Psoas muscle (tissue), 8 donors: ENCODE results near the gene SGPP1. TPM values are rescaled to one million over a fixed set of nuclear protein-coding genes. Genes with fewer than 3 reads are reported as not detected.

Experiments used
- ATAC-seq, 4 donors: fragments of 200-7000 bp; cut with Tn5 transposase; one replicate each; pipeline ENCODE4 v1.9.1; 2020; ENCODE audit warnings: moderate library complexity in 3 of 4, mild to moderate bottlenecking in 2 of 4
- DNase-seq, 2 donors: peaks; one replicate each; pipeline ENCODE4 v3.0.0-alpha.2; 2020
- H3K27ac ChIP-seq: fragments of 200-600 bp; one replicate; pipeline ENCODE4 v1.8.0; 2022
- H3K27me3 ChIP-seq, 3 donors: fragments of 200-600 bp in 1 of 3; one replicate each; pipeline versions ENCODE4 v1.6.1 to v1.8.0; 2013 to 2022; ENCODE audit warnings: low read length in 2 of 3, mild to moderate bottlenecking in 2 of 3, moderate library complexity in 1 of 3; ENCODE audit not compliant: insufficient read depth in 3 of 3
- H3K36me3 ChIP-seq, 2 donors: fragments of 200-600 bp in 1 of 2; one replicate each; pipeline versions ENCODE4 v1.6.1 to v1.8.0; 2013 to 2022; ENCODE audit warnings: low read depth in 1 of 2, mild to moderate bottlenecking in 1 of 2, moderate library complexity in 1 of 2; ENCODE audit not compliant: insufficient read depth in 1 of 2
- H3K4me1 ChIP-seq: fragments of 200-600 bp; one replicate; pipeline ENCODE4 v1.8.0; 2022
- H3K4me3 ChIP-seq: fragments of 200-600 bp; one replicate; pipeline ENCODE4 v1.8.0; 2022; ENCODE audit warnings: mild to moderate bottlenecking
- H3K9me3 ChIP-seq: fragments of 200-600 bp; one replicate; pipeline ENCODE4 v1.8.0; 2022
- CTCF ChIP-seq: fragments of 200-600 bp; IDR thresholded peaks from one replicate; pipeline ENCODE4 v1.8.0; 2022; ENCODE audit warnings: antibody characterized with exemption
- WGBS, 3 donors: extraction: QIAGEN DNeasy Blood & Tissue Kit; methylation state at CpG; one replicate each; pipeline versions ENCODE4 v1.1.6 to v1.1.7; 2013; 5-methylcytosine and 5-hydroxymethylcytosine counted together
- intact Hi-C, 2 donors: fragments of 100-400 bp; cut with DNase I; formaldehyde crosslinking; loops; one replicate each; pipeline versions ENCODE4 v1.11.0 to v1.14.2; 2022
- long read RNA-seq, 2 donors: library from polyadenylated mRNA; unstranded; transcript quantifications; one replicate each; pipeline ENCODE4 v2.0.0, GENCODE V29; 2021
- polyA plus RNA-seq, 3 donors: library from polyadenylated mRNA; stranded (reverse); fragments of 200-250 nt; gene quantifications; one replicate each; pipeline ENCODE4 v1.2.3, GENCODE V29; 2013
- total RNA-seq, 4 donors: library from RNA; stranded (reverse); fragmentation: NEBNext Ultra II Directional in 2 of 4; extraction: Animal tissue kit (Norgen Biotek cat#: 25700) in 2 of 4; gene quantifications; one replicate each; pipeline versions ENCODE4 v1.2.1 to v1.2.4, GENCODE V29; 2021 to 2023
- donor health status: healthy with polysubstance abuse.
- donor health status: DM: no; HTN: no; CAD: no; lungs with moderate emphysema.
- donor health status: Bipolar disorder and iron deficiency.
- donor health status: healthy.
- donor health status: DM: yes; HTN: yes; CAD: no.
- donor health status: DM: no; HTN: no; CAD: no.
- donor health status: DM: no; HTN: no; CAD: no.
- donor health status: DM: yes; HTN: yes; CAD: no.

Gene SGPP1
- 1 to 10 TPM; 4.7 to 7.6 (median 4.9) TPM for total RNA-seq
- 1 to 10 TPM; 3.1 to 3.7 (median 3.3) TPM for polyA plus RNA-seq
- long read RNA-seq, donor 1, transcript SGPP1-201 (3 exons, 3,312 nt), result major isoform, 6 of 7 reads
- long read RNA-seq, donor 1, partial matches to known transcripts, result 0 of 7 reads
- long read RNA-seq, donor 1, other reads (novel, unspliced or antisense), result 1 of 7 reads
- long read RNA-seq, donor 2, transcript SGPP1-201 (3 exons, 3,312 nt), result major isoform, 19 of 23 reads
- long read RNA-seq, donor 2, partial matches to known transcripts, result 0 of 23 reads
- long read RNA-seq, donor 2, other reads (novel, unspliced or antisense), result 4 of 23 reads

- H3K36me3 ChIP-seq, result no peaks in the 10 kb centered on the region
- peak; percentile 40 for TF ChIP-seq CTCF
- intact Hi-C loops, result loop anchor here in 1 of 2 donors (5.0 kb wide), 1 partner anchor 86 kb away; the partner anchor contains the start of gene WDR89
- DNase-seq (peak; percentile 84 to 89), ATAC-seq (peak; percentile 92 to 94 (median 92))
- H3K27me3 ChIP-seq, result no peaks in the 10 kb centered on the region
- H3K9me3 ChIP-seq, result no peaks in the 10 kb centered on the region
- H3K27ac ChIP-seq, result peak within 1 kb of the TSS; percentile 91
- H3K4me1 ChIP-seq, result peaks cover 18% of the 10 kb centered on the region
- peak within 1 kb of the TSS; percentile 99 for H3K4me3 ChIP-seq
- 0 to 2% (median 1%) methylated on average over 39 to 88 of the region's 88 CpGs for WGBS, 3 donors
Observed at GRCh38 chr14:63727736-63728728, at the start of gene SGPP1. TSS of gene SGPP1 (minus strand) at chr14:63728065. CDS start at chr14:63727944, 121 bp downstream.

GRCh38 chr14:63777024-63777423, 49.2 kb upstream of the SGPP1 start:
- no peak for TF ChIP-seq CTCF
- ATAC-seq, result no peak
- no peak overlapping the region for H3K27ac ChIP-seq

GRCh38 chr14:63773504-63773903, 45.6 kb upstream of the SGPP1 start:
- H3K36me3 ChIP-seq, result no peaks in the 10 kb centered on the region
- ATAC-seq, result no peak
- no peaks in the 10 kb centered on the region for H3K27me3 ChIP-seq
- DNase-seq, result no peak
- intact Hi-C loops, result no loop called here
- 66 to 73% (median 70%) methylated on average over 4 of the region's 4 CpGs for WGBS, 3 donors
- H3K4me3 ChIP-seq, result no peak overlapping the region
- H3K4me1 ChIP-seq, result no peaks in the 10 kb centered on the region
- no peaks in the 10 kb centered on the region for H3K9me3 ChIP-seq
- TF ChIP-seq CTCF, result no peak
- no peak overlapping the region for H3K27ac ChIP-seq

More at GRCh38 chr14:63777024-63777423, 49.2 kb upstream of the SGPP1 start:
- Histone ChIP-seq H3K4me3 (no peak overlapping the region), H3K9me3 (no peaks in the 10 kb centered on the region), H3K36me3 (no peaks in the 10 kb centered on the region), H3K4me1 (no peaks in the 10 kb centered on the region), H3K27me3 (no peaks in the 10 kb centered on the region)
- intact Hi-C loops, result no loop called here
- DNase-seq, result no peak

GRCh38 chr14:63770187-63770807, 42.4 kb upstream of the SGPP1 start:
- Histone ChIP-seq H3K36me3 (no peaks in the 10 kb centered on the region), H3K4me1 (no peaks in the 10 kb centered on the region), H3K4me3 (no peak overlapping the region), H3K9me3 (no peaks in the 10 kb centered on the region), H3K27ac (no peak overlapping the region), H3K27me3 (no peaks in the 10 kb centered on the region)
- intact Hi-C loops, result no loop called here
- TF ChIP-seq CTCF, result peak; percentile 42
- ATAC-seq (peak in 1 of 4 donors; percentile 47), DNase-seq (no peak)
- 63 to 67% (median 63%) methylated on average over 3 of the region's 3 CpGs for WGBS, 3 donors
